ENCODE measurements around the gene ERAP2. TPM values are rescaled to one million over a fixed set of nuclear protein-coding genes. Genes with fewer than 3 reads are reported as not detected.

ERAP2 gene
- total RNA-seq, 1 donor, result 6.7 TPM

DNA sequence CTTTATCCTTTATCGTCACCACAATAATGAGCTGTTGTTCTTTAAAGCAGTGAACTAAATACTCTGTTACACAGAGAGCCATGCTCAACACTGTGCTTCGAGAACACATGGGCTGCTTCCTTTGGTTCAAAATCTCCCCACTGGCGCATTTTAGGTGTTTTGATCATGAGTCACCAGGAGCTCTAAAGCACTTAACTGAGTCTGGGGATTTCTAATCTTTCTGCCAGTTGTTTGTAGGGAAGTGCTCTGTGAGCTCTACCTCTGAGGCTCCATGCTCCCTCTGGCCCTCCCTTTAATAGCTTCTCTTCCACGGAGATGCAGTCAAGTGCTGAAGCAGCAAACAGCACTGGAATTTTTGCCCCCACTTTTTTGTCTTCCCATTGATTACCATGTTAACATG, 17.0 kb downstream of the ERAP2 start:
- TF ChIP-seq, protein P1, sequence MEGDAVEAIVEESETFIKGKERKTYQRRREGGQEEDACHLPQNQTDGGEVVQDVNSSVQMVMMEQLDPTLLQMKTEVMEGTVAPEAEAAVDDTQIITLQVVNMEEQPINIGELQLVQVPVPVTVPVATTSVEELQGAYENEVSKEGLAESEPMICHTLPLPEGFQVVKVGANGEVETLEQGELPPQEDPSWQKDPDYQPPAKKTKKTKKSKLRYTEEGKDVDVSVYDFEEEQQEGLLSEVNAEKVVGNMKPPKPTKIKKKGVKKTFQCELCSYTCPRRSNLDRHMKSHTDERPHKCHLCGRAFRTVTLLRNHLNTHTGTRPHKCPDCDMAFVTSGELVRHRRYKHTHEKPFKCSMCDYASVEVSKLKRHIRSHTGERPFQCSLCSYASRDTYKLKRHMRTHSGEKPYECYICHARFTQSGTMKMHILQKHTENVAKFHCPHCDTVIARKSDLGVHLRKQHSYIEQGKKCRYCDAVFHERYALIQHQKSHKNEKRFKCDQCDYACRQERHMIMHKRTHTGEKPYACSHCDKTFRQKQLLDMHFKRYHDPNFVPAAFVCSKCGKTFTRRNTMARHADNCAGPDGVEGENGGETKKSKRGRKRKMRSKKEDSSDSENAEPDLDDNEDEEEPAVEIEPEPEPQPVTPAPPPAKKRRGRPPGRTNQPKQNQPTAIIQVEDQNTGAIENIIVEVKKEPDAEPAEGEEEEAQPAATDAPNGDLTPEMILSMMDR (IDR thresholded peaks at IDR 0.05; ENCODE audit: insufficient read depth, low read length), result no peak
- DNase-seq (ENCODE audit: low read depth), result peak; percentile 79
- H3K4me3 ChIP-seq (ENCODE audit: low read depth, low read length), result no peak overlapping the region

DNA sequence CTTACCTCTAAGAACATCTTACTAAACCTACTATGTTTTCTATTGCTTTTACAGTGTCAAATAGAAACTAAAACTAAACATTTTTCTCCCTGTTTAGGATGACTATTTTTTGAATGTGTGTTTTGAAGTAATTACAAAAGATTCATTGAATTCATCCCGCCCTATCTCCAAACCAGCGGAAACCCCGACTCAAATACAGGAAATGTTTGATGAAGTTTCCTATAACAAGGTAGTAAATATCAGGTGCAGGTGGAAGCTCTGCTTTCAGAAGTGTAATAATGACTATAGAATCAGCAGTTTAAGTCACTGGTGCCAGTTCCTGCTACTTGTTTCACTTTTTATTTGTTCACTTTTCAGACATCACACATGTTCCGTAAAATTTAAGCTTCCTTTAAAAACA, 20.0 kb downstream of the ERAP2 start:
- TF ChIP-seq, protein P1 (IDR thresholded peaks at IDR 0.05; ENCODE audit: insufficient read depth, low read length), result no peak
- H3K4me3 ChIP-seq (ENCODE audit: low read depth, low read length), result no peak overlapping the region
- no peak for DNase-seq (ENCODE audit: low read depth)

DNA sequence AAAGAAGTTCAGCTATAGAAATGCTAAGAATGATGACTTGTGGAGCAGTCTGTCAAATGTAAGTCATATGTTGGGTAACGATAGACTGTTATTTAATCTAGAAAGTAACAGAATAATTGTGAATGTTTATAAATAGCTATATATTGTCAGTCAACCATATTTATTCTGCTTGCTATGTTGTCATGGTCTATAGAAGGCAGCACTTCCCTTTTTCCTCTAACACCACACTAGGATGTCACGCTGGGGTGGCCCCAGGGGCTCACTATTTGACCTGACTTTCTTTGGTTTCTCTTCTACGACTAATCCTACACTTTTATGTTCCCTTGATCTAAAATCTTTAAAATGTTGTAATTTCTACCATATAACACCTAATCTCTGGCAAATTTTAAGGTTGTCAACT, 20.5 kb downstream of the ERAP2 start:
- TF ChIP-seq, protein P1 (IDR thresholded peaks at IDR 0.05; ENCODE audit: insufficient read depth, low read length), result no peak
- no peak for DNase-seq (ENCODE audit: low read depth)
- no peak overlapping the region for H3K4me3 ChIP-seq (ENCODE audit: low read depth, low read length)

DNA sequence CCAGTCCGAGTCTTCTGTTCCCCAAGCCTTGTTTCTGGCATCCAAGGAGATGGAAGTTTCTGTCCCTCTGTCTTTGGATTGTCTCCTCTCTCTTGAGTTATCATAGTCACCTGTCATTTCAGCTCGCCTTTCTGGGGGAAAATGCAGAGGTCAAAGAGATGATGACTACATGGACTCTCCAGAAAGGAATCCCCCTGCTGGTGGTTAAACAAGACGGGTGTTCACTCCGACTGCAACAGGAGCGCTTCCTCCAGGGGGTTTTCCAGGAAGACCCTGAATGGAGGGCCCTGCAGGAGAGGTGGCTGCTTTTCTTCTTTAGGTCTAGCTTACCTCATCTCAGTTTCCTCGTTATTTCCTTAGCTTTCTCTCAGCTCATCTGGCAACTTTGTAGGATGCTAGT, 25.1 kb downstream of the ERAP2 start:
- no peak overlapping the region for H3K4me3 ChIP-seq (ENCODE audit: low read depth, low read length)
- TF ChIP-seq, protein P1 (IDR thresholded peaks at IDR 0.05; ENCODE audit: insufficient read depth, low read length), result no peak
- no peak for DNase-seq (ENCODE audit: low read depth)

DNA sequence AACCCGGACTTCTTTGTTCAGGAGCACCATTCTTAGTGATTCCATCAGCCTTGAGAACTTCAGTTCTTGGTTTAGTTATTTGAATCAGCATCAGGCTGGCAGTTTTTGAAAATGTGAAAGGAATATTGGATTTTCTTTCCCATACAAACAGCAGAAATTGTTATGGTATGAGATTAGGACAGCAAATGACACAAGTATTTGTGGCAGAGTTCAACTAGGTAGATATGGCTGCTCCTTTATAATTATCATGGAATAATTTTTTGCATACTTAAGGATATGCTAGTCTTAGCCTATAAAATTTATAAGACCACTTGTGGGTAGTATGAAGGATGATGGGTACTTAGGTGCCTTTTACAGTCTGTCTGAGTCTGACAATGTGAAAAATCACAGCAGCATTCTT, 25.5 kb downstream of the ERAP2 start:
- DNase-seq (ENCODE audit: low read depth), result no peak
- TF ChIP-seq, protein P1 (IDR thresholded peaks at IDR 0.05; ENCODE audit: insufficient read depth, low read length), result no peak
- no peak overlapping the region for H3K4me3 ChIP-seq (ENCODE audit: low read depth, low read length)

DNA sequence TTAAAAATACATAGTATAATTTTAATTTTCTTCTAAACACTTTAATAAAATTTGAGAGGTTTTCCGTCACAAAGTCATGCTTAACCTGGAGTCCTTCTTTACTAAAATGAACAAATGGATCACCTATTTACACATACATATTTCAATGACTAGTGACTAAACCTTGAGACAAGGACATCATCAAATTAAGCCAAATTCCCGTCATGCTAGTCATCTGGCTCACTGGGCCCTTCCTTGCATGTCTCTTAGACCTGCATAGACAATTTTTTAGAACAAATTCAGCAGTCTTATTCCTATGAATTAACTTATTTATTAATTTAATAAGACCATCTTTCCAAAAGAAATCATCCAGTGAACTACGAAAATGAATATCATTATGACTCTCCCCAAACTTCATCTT, 26.6 kb downstream of the ERAP2 start:
- DNase-seq (ENCODE audit: low read depth), result no peak
- TF ChIP-seq, protein P1 (IDR thresholded peaks at IDR 0.05; ENCODE audit: insufficient read depth, low read length), result no peak
- no peak overlapping the region for H3K4me3 ChIP-seq (ENCODE audit: low read depth, low read length)

DNA sequence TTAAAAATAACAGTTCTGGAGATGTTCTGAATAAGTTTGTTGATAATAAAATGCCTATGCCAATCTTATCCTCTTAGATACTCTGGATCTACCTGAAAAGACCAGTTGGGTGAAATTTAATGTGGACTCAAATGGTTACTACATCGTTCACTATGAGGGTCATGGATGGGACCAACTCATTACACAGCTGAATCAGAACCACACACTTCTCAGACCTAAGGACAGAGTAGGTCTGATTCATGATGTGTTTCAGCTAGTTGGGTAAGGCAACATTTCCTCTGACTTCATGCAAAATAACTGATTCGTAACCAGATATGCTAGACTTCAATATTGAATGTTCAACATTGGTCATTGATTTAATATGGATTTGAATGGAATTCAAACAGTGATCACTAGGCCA, 27.0 kb downstream of the ERAP2 start:
- TF ChIP-seq, protein P1 (IDR thresholded peaks at IDR 0.05; ENCODE audit: insufficient read depth, low read length), result no peak
- no peak for DNase-seq (ENCODE audit: low read depth)
- H3K4me3 ChIP-seq (ENCODE audit: low read depth, low read length), result no peak overlapping the region

Data from fibroblast of the aortic adventitia (primary cell).